H1 (cell line): ENCODE results near the gene KRT77. TPM values are rescaled to one million over a fixed set of nuclear protein-coding genes. Genes with fewer than 3 reads are reported as not detected.

Source experiments
- CTCF ChIA-PET: fragments of 300-600 bp; sonication (Branson Sonifier 250); formaldehyde crosslinking; loops from one replicate; lab custom pipeline; 2021; ENCODE audit not compliant: partially characterized antibody; lab: Charles Lee
- POLR2A ChIA-PET: fragments of 300-600 bp; sonication (Branson Sonifier 250); formaldehyde crosslinking; loops from one replicate; lab custom pipeline; 2021; ENCODE audit warnings: inconsistent platforms; ENCODE audit not compliant: partially characterized antibody; lab: Charles Lee
- DNase-seq, 2 experiments: peaks; one replicate each; pipeline versions ENCODE4 v3.0.0 to v3.0.0-alpha.2; 2010 to 2022; ENCODE audit warnings: low spot score in 2 of 2, low read depth in 1 of 2, mixed read lengths in 1 of 2
- FAIRE-seq: peaks from 2 replicates; lab custom pipeline; 2011; peaks lifted over from hg19 to GRCh38; lab: Jason Lieb, UNC
- H2AFZ ChIP-seq: 2 replicates; pipeline ENCODE4 v1.8.1; 2012; ENCODE audit warnings: low read length, inconsistent platforms
- H2AK5ac ChIP-seq: 2 replicates; pipeline ENCODE4 v1.6.1; 2013; ENCODE audit warnings: low read depth, low read length
- H2BK120ac ChIP-seq: replicated peaks from 2 replicates; pipeline ENCODE3; 2013; ENCODE audit warnings: low read depth, low read length, inconsistent platforms
- H2BK12ac ChIP-seq: 2 replicates; pipeline ENCODE4 v1.6.1; 2013; ENCODE audit warnings: low read depth, low read length
- H2BK15ac ChIP-seq: 2 replicates; pipeline ENCODE4 v1.6.1; 2013; ENCODE audit warnings: low read length
- H2BK20ac ChIP-seq: 2 replicates; pipeline ENCODE4 v1.6.1; 2013; ENCODE audit warnings: low read length
- H2BK5ac ChIP-seq: 2 replicates; pipeline ENCODE4 v1.6.1; 2013; ENCODE audit warnings: low read depth, low read length
- H3K14ac ChIP-seq: 2 replicates; pipeline ENCODE4 v1.6.1; 2013; ENCODE audit warnings: inconsistent platforms; ENCODE audit not compliant: insufficient read length
- H3K18ac ChIP-seq: 2 replicates; pipeline ENCODE4 v1.6.1; 2013; ENCODE audit warnings: low read length; ENCODE audit errors: extremely low read depth
- H3K23ac ChIP-seq: 2 replicates; pipeline ENCODE4 v1.6.1; 2013; ENCODE audit warnings: inconsistent platforms; ENCODE audit not compliant: insufficient read length
- H3K23me2 ChIP-seq: 2 replicates; pipeline ENCODE4 v1.6.1; 2013; ENCODE audit warnings: low read depth, low read length
- H3K27ac ChIP-seq: 2 replicates; pipeline ENCODE4 v1.6.1; 2011; ENCODE audit warnings: low read depth, low read length, inconsistent platforms
- H3K27me3 ChIP-seq, 4 experiments: replicated peaks in 1 of 4; 1 replicate in 1 of 4; 2 replicates in 3 of 4; pipeline versions ENCODE4 v1.6.1 to v1.8.1; 2011 to 2013; ENCODE audit warnings: low read length in 3 of 4, mild to moderate bottlenecking in 3 of 4, inconsistent platforms in 2 of 4, mixed read lengths in 2 of 4, moderate library complexity in 1 of 4; ENCODE audit not compliant: control insufficient read depth in 3 of 4, insufficient read depth in 3 of 4; ENCODE audit errors: extremely low read depth in 1 of 4
- H3K36me3 ChIP-seq, 4 experiments: 2 replicates each; pipeline versions ENCODE4 v1.6.1 to v1.8.1; 2011 to 2013; ENCODE audit warnings: mild to moderate bottlenecking in 4 of 4, low read length in 3 of 4, moderate library complexity in 2 of 4, control low read depth in 1 of 4, inconsistent platforms in 1 of 4; ENCODE audit not compliant: insufficient read depth in 4 of 4, control insufficient read depth in 2 of 4
- H3K4ac ChIP-seq: replicated peaks from 2 replicates; pipeline ENCODE3; 2013; ENCODE audit warnings: low read length, low read depth, mixed read lengths, inconsistent platforms; ENCODE audit not compliant: insufficient read length
- H3K4me1 ChIP-seq, 4 experiments: replicated peaks in 1 of 4; 1 replicate in 1 of 4; 2 replicates in 3 of 4; pipeline versions ENCODE4 v1.6.1 to v1.8.1; 2011 to 2013; ENCODE audit warnings: low read length in 3 of 4, inconsistent platforms in 2 of 4, mixed read lengths in 1 of 4; ENCODE audit not compliant: insufficient read depth in 4 of 4, control insufficient read depth in 3 of 4
- H3K4me2 ChIP-seq, 2 experiments: 2 replicates each; pipeline versions ENCODE4 v1.6.1 to v1.8.1; 2011 to 2013; ENCODE audit warnings: low read depth in 2 of 2, low read length in 2 of 2, control low read depth in 1 of 2, inconsistent platforms in 1 of 2, mild to moderate bottlenecking in 1 of 2; ENCODE audit not compliant: insufficient read depth in 1 of 2
- H3K4me3 ChIP-seq, 4 experiments: fragments of 200-600, 300-600 bp in 1 of 4; sonication (generic), shearing (Covaris generic), sonication (Bioruptor Twin) in 1 of 4; 2 replicates each; pipeline versions ENCODE4 v1.5.1 to v1.8.1; 2011 to 2016; ENCODE audit warnings: low read length in 4 of 4, low read depth in 3 of 4, control low read depth in 2 of 4, inconsistent platforms in 2 of 4, mild to moderate bottlenecking in 2 of 4, mixed read lengths in 1 of 4, moderate library complexity in 1 of 4; ENCODE audit not compliant: insufficient read depth in 2 of 4; ENCODE audit errors: extremely low read depth in 1 of 4
- H3K56ac ChIP-seq: replicated peaks from 2 replicates; pipeline ENCODE3; 2013; ENCODE audit warnings: low read depth, mild to moderate bottlenecking, mixed read lengths, low read length, inconsistent platforms; ENCODE audit not compliant: insufficient read length
- H3K79me1 ChIP-seq: 2 replicates; pipeline ENCODE4 v1.6.1; 2013; ENCODE audit warnings: low read depth, low read length, control low read depth
- H3K79me2 ChIP-seq, 2 experiments: 2 replicates each; pipeline versions ENCODE4 v1.6.1 to v1.8.1; 2012 to 2013; ENCODE audit warnings: low read length in 2 of 2, mild to moderate bottlenecking in 2 of 2, inconsistent platforms in 1 of 2; ENCODE audit not compliant: insufficient read depth in 2 of 2, control insufficient read depth in 1 of 2
- H3K9ac ChIP-seq, 4 experiments: replicated peaks in 1 of 4; 1 replicate in 1 of 4; 2 replicates in 3 of 4; pipeline versions ENCODE4 v1.6.1 to v1.8.1; 2011 to 2013; ENCODE audit warnings: low read depth in 3 of 4, low read length in 3 of 4, control low read depth in 2 of 4, mild to moderate bottlenecking in 2 of 4, moderate library complexity in 2 of 4, inconsistent platforms in 1 of 4; ENCODE audit errors: extremely low read depth in 1 of 4
- H3K9me3 ChIP-seq, 2 experiments: 2 replicates each; pipeline versions ENCODE4 v1.6.1 to v1.8.1; 2012 to 2013; ENCODE audit warnings: mild to moderate bottlenecking in 2 of 2, moderate library complexity in 2 of 2, control low read depth in 1 of 2, inconsistent platforms in 1 of 2, low read depth in 1 of 2, low read length in 1 of 2, mixed read lengths in 1 of 2; ENCODE audit not compliant: insufficient read depth in 2 of 2
- H4K20me1 ChIP-seq, 2 experiments: replicated peaks in 1 of 2; 2 replicates each; pipeline versions ENCODE3 to v1.8.1; 2011 to 2013; ENCODE audit warnings: inconsistent platforms in 2 of 2, low read length in 2 of 2, mild to moderate bottlenecking in 1 of 2; ENCODE audit not compliant: insufficient read depth in 2 of 2, control insufficient read depth in 1 of 2
- H4K5ac ChIP-seq: 2 replicates; pipeline ENCODE4 v1.6.1; 2013; ENCODE audit warnings: low read length, low read depth, mixed read lengths, inconsistent platforms; ENCODE audit not compliant: insufficient read length
- H4K8ac ChIP-seq: 2 replicates; pipeline ENCODE4 v1.8.0; 2013; ENCODE audit warnings: mild to moderate bottlenecking, moderate library complexity, low read length, inconsistent platforms; ENCODE audit not compliant: insufficient read depth; ENCODE audit errors: extremely low read depth
- H4K91ac ChIP-seq: replicated peaks from 2 replicates; pipeline ENCODE3; 2013; ENCODE audit warnings: low read length, mixed read lengths, inconsistent platforms; ENCODE audit not compliant: insufficient read length
- ATF2 ChIP-seq: IDR thresholded peaks from 2 replicates; pipeline ENCODE4 v1.6.1; 2012; ENCODE audit warnings: low read length, inconsistent platforms
- ATF3 ChIP-seq: IDR thresholded peaks from 2 replicates; pipeline ENCODE4 v1.6.1; 2011; ENCODE audit warnings: low read depth, mild to moderate bottlenecking, low read length; ENCODE audit not compliant: insufficient read depth
- CHD1 ChIP-seq: IDR thresholded peaks from 2 replicates; pipeline ENCODE4 v1.6.1; 2012; ENCODE audit warnings: low read depth, low read length, improper control_type of control experiment
- CTCF ChIP-seq, 3 experiments: IDR thresholded peaks; 1 replicate in 2 of 3; 2 replicates in 1 of 3; pipeline versions ENCODE4 v1.5.1 to v1.6.1; 2011; ENCODE audit warnings: low read length in 3 of 3, mild to moderate bottlenecking in 3 of 3, inconsistent platforms in 2 of 3, low read depth in 1 of 3, moderate library complexity in 1 of 3; ENCODE audit not compliant: insufficient read depth in 1 of 3; ENCODE audit errors: control extremely low read depth in 1 of 3
- MAFK ChIP-seq: IDR thresholded peaks from 2 replicates; pipeline ENCODE4 v1.6.1; 2012; ENCODE audit warnings: low read depth, mild to moderate bottlenecking, improper control_type of control experiment, low read length
- POLR2A ChIP-seq, 2 experiments: IDR thresholded peaks; 1 replicate in 1 of 2; 2 replicates in 1 of 2; pipeline ENCODE4 v1.6.1; 2011; ENCODE audit warnings: low read depth in 2 of 2, low read length in 2 of 2, mild to moderate bottlenecking in 2 of 2; ENCODE audit errors: control extremely low read depth in 1 of 2
- RFX5 ChIP-seq: IDR thresholded peaks from 2 replicates; pipeline ENCODE4 v1.6.1; 2011; ENCODE audit warnings: low read depth, low read length, improper control_type of control experiment, borderline replicate concordance
- SRF ChIP-seq: IDR thresholded peaks from 2 replicates; pipeline ENCODE4 v1.6.1; 2011; ENCODE audit warnings: mild to moderate bottlenecking, low read depth, low read length, moderate library complexity
- SUZ12 ChIP-seq: fragments of 200-600 bp; sonication (generic); IDR thresholded peaks from 2 replicates; pipeline ENCODE4 v1.6.1; 2012; ENCODE audit warnings: mild to moderate bottlenecking, inconsistent platforms, low read length, moderate library complexity, mixed read lengths
- TEAD4 ChIP-seq: IDR thresholded peaks from 2 replicates; pipeline ENCODE4 v1.6.1; 2012; ENCODE audit warnings: low read depth, low read length, inconsistent platforms, mixed read lengths
- WGBS, 2 experiments: shearing (Covaris generic) in 1 of 2; methylation state at CpG; one replicate each; pipeline versions ENCODE4 v1.1.6 to v1.1.7; 2013 to 2015; ENCODE audit warnings: low lambda C conversion rate in 2 of 2, mixed read lengths in 2 of 2, inconsistent platforms in 1 of 2, low coverage in 1 of 2, missing lambda C conversion rate in 1 of 2; ENCODE audit not compliant: insufficient replicate concordance in 2 of 2, insufficient coverage in 1 of 2, insufficient read length in 1 of 2; ENCODE audit errors: extremely low coverage in 1 of 2, missing lambda C conversion rate in 1 of 2; 5-methylcytosine and 5-hydroxymethylcytosine counted together
- polyA plus RNA-seq, 7 experiments: library from polyadenylated mRNA; depleted of rRNA in 3 of 7; stranded (reverse) in 5 of 7; unstranded in 2 of 7; fragments of >200 nt in 5 of 7; fragments of 200-250 nt in 2 of 7; gene quantifications; 1 replicate in 5 of 7; 2 replicates in 1 of 7; 4 replicates in 1 of 7; pipeline versions ENCODE4 v1.2.1 to v1.2.3, GENCODE V29; 2011 to 2013; ENCODE audit warnings: missing spikeins in 2 of 7, mixed read lengths in 2 of 7
- total RNA-seq: library from RNA; stranded (reverse); fragmentation: NEBNext Ultra II Directional; extraction: Animal tissue kit (Norgen Biotek cat#: 25700); gene quantifications from 2 replicates; pipeline ENCODE4 v1.2.1, GENCODE V29; 2021

Gene KRT77
- total and polyA plus RNA-seq, 2 of the 8 experiments (the other 6 are each of a cell fraction or from before 2014, with no cell fraction given): 0.02 TPM; not detected in 1

- Histone ChIP-seq H3K23me2 (no peaks in the 10 kb centered on the region), H3K14ac (no peak overlapping the region), H2BK15ac (no peak overlapping the region), H3K4me2 (no peak overlapping the region), H2AK5ac (no peak overlapping the region), H3K9ac (no peak overlapping the region), H2BK20ac (no peak overlapping the region), H2BK120ac (no peak overlapping the region), H3K9me3 (no peaks in the 10 kb centered on the region), H3K4me3 (no peak overlapping the region), H3K27me3 (no peaks in the 10 kb centered on the region), H4K8ac (no peak overlapping the region), H3K27ac (no peak overlapping the region), H3K36me3 (no peaks in the 10 kb centered on the region), H4K91ac (no peak overlapping the region), H3K79me2 (no peaks in the 10 kb centered on the region), H4K5ac (no peak overlapping the region), H2AFZ (0 out of 2 replicates have a peak overlapping the region, but pooled peaks have one; percentile 4), H3K23ac (no peak overlapping the region), H2BK5ac (no peak overlapping the region), H3K4me1 (no peaks in the 10 kb centered on the region), H2BK12ac (no peak overlapping the region), H3K18ac (no peak overlapping the region), H3K79me1 (no peaks in the 10 kb centered on the region), H4K20me1 (no peaks in the 10 kb centered on the region), H3K4ac (no peak overlapping the region), H3K56ac (no peak overlapping the region)
- POLR2A ChIA-PET: no interaction called here
- DNase-seq (no peak), FAIRE-seq (no peak)
- CTCF ChIA-PET: interaction anchor here (0.6 to 2.3 kb wide), 17 partner anchors 10 to 380 kb away, joined by 3 to 7 read pairs (median 4); partner anchors contain the start of gene KRT83
- WGBS, 2 experiments: 89% methylated on average over 4 of the region's 4 CpGs; no CpG with 5 or more reads in 1 of the 2 experiments
- TF ChIP-seq ATF2: no peak
- TF ChIP-seq ATF3: no peak
- TF ChIP-seq SUZ12: no peak
- TF ChIP-seq MAFK: no peak
- no peak for TF ChIP-seq POLR2A (IDR thresholded peaks at IDR 0.05; ENCODE audit: control extremely low read depth in 1 of 2, low read depth in 2 of 2, low read length in 2 of 2)
- no peak for TF ChIP-seq CHD1
- no peak for TF ChIP-seq TEAD4
- no peak for TF ChIP-seq CTCF (IDR thresholded peaks at IDR 0.05; ENCODE audit: control extremely low read depth in 1 of 3, insufficient read depth in 1 of 3, low read depth in 1 of 3, low read length in 3 of 3)
- TF ChIP-seq RFX5: no peak
- TF ChIP-seq SRF: no peak
Observed at GRCh38 chr12:52659951-52660350, 43.4 kb downstream of the KRT77 start.
